ENCODE results near the gene AOPEP. TPM values are rescaled to one million over a fixed set of nuclear protein-coding genes. Genes with fewer than 3 reads are reported as not detected.

AOPEP gene
- total RNA-seq, 1 donor from 2014 or later, result 48.0 TPM

DNA sequence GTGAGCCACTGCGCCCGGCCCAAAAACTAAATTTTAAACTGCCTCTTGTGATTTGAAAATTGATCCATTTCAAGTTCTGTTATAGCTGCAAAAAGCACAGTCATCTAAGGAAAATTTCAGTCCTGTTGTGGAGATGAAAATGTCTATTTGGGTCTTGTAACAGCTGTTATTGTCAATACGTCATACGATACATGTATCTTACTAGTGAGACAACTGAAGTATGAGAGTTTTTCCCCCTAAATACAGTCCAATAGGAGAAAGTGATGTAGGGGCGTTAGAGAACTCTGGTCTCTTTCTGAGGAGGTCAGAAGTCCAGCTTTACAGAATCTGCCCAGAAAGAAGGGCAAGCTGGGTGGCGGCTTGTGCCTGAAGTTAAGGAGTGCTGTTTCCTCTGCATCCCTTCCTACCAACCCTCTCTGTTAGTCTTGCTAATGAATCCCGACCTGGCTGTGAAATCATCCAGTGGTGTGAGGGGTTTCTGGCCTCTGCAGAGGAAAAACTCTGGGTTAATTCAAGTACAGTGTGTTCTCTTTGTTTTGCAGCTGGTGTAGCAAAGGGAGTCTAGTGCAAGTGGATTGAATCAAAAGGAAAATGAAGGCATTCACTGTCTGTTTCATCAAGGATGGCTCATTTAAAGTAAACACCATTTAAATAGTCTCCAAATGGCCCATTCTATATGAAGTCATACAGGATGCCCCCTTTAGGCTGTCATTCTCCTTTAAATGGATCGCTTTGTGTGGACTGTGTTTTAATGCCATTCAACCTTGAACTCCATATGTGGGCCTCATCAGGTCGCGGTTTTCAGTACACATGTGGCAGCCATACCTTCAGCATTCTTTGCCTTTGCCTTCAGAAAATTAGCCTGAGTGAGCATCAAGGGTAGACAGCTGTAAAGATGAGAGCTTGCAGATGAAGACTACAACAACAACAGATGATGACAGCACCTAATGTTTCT is 59.0 kb downstream of the AOPEP start:
- Histone ChIP-seq H3K36me3 (ENCODE audit: control insufficient read depth in 3 of 3, insufficient read depth in 3 of 3, low read length in 3 of 3) (no peaks in the 10 kb centered on the region), H3K9me3 (ENCODE audit: control insufficient read depth in 3 of 3, low read length in 3 of 3) (no peaks in the 10 kb centered on the region), H3K9ac (ENCODE audit: low read depth in 1 of 3, low read length in 3 of 3) (peak overlapping the region in 1 of 3 donors; percentile 12), H3K4me3 (ENCODE audit: low read length in 3 of 3) (no peak overlapping the region), H3K4me1 (ENCODE audit: control insufficient read depth in 3 of 3, insufficient read depth in 3 of 3, low read length in 3 of 3) (peaks cover 14 to 18% (median 16%) of the 10 kb centered on the region in 3 donors), H3K27ac (ENCODE audit: low read depth, low read length) (no peak overlapping the region), H3K27me3 (ENCODE audit: control insufficient read depth in 3 of 3, insufficient read depth in 3 of 3, low read length in 3 of 3) (no peaks in the 10 kb centered on the region)

DNA sequence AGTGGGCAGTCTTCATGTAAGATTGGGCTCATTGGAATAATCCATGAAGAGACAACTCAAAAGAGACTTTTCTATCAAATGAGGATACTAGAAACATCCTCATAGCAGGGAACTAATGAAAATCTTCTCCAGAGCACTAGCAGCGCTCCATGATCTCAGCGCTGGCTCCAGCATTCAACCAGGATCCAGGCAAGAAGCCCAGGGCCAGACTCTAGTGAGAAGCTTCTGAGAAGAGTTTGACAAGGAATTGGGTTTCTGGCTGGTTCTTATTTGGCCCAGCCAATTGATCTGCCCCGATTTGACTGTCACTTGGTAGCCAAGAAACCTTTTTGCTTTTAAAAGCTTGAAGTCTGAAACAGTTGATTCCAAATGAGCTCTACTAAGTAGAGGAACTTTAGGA is 60.1 kb downstream of the AOPEP start:
- no peaks in the 10 kb centered on the region for H3K27me3 ChIP-seq (ENCODE audit: control insufficient read depth in 3 of 3, insufficient read depth in 3 of 3, low read length in 3 of 3)
- H3K4me3 ChIP-seq (ENCODE audit: low read length in 3 of 3), result no peak overlapping the region

DNA sequence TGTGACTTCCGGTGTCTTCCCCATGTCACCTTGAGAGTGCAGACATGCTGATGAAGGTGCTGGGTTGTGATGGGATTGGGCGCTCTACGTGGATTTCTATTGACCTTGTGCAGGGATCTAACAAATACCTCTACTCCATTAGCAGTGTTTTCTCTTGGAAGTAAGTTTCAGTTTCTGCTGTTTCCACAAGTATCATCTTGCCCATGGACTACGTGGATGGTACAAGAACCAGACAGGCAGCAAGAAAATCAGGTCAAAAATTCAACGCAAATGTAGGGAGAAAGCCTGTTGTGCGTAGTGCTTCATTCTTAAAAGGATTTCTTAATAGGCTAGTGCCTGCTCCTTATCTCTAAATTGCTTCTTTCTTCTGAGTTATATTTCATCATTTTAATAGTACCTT is 60.8 kb downstream of the AOPEP start:
- no peaks in the 10 kb centered on the region for H3K9me3 ChIP-seq (ENCODE audit: control insufficient read depth in 3 of 3, low read length in 3 of 3)
- H3K9ac ChIP-seq (ENCODE audit: low read depth in 1 of 3, low read length in 3 of 3), result no peak overlapping the region
- H3K27me3 ChIP-seq (ENCODE audit: control insufficient read depth in 3 of 3, insufficient read depth in 3 of 3, low read length in 3 of 3), result no peaks in the 10 kb centered on the region
- H3K36me3 ChIP-seq (ENCODE audit: control insufficient read depth in 3 of 3, insufficient read depth in 3 of 3, low read length in 3 of 3), result no peaks in the 10 kb centered on the region
- no peak overlapping the region for H3K4me3 ChIP-seq (ENCODE audit: low read length in 3 of 3)
- no peak overlapping the region for H3K27ac ChIP-seq (ENCODE audit: low read depth, low read length)
- peaks cover 8 to 11% (median 10%) of the 10 kb centered on the region in 3 donors for H3K4me1 ChIP-seq (ENCODE audit: control insufficient read depth in 3 of 3, insufficient read depth in 3 of 3, low read length in 3 of 3)

More for the DNA sequence above, 60.1 kb downstream of the AOPEP start:
- Histone ChIP-seq H3K4me1 (ENCODE audit: control insufficient read depth in 3 of 3, insufficient read depth in 3 of 3, low read length in 3 of 3) (peaks cover 9 to 13% (median 11%) of the 10 kb centered on the region in 3 donors), H3K27ac (ENCODE audit: low read depth, low read length) (no peak overlapping the region), H3K9me3 (ENCODE audit: control insufficient read depth in 3 of 3, low read length in 3 of 3) (no peaks in the 10 kb centered on the region), H3K36me3 (ENCODE audit: control insufficient read depth in 3 of 3, insufficient read depth in 3 of 3, low read length in 3 of 3) (no peaks in the 10 kb centered on the region), H3K9ac (ENCODE audit: low read depth in 1 of 3, low read length in 3 of 3) (no peak overlapping the region)

DNA sequence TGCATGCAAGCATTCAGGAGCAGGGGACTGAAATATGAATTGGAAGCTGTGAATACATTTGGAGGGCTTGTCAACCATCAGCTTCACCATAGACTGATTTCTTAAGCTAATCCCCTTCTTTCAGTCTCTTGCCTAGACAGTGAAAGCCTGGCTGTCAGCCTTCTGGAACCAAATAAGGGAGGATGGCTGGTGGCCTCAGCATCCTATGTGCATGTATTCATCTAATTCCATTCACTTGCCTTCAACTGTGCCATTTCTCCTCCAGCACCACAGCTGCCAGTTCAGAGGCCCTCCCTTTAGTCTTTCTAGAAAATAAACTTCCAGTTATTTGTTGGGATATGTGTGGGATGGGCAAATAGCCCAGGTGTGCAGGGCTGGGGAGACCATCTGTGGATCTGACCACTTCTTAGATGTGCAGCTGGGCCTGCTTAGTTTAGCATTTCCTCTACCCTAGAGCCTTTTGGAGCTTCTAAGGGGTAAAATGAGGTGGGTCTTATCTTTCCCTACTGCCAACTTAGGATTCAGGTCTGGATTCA is 62.1 kb downstream of the AOPEP start:
- H3K36me3 ChIP-seq (ENCODE audit: control insufficient read depth in 3 of 3, insufficient read depth in 3 of 3, low read length in 3 of 3), result no peaks in the 10 kb centered on the region
- no peaks in the 10 kb centered on the region for H3K4me1 ChIP-seq (ENCODE audit: control insufficient read depth in 3 of 3, insufficient read depth in 3 of 3, low read length in 3 of 3)
- H3K9ac ChIP-seq (ENCODE audit: low read depth in 1 of 3, low read length in 3 of 3), result no peak overlapping the region
- H3K27ac ChIP-seq (ENCODE audit: low read depth, low read length), result no peak overlapping the region
- H3K4me3 ChIP-seq (ENCODE audit: low read length in 3 of 3), result no peak overlapping the region
- no peaks in the 10 kb centered on the region for H3K27me3 ChIP-seq (ENCODE audit: control insufficient read depth in 3 of 3, insufficient read depth in 3 of 3, low read length in 3 of 3)
- H3K9me3 ChIP-seq (ENCODE audit: control insufficient read depth in 3 of 3, low read length in 3 of 3), result no peaks in the 10 kb centered on the region

DNA sequence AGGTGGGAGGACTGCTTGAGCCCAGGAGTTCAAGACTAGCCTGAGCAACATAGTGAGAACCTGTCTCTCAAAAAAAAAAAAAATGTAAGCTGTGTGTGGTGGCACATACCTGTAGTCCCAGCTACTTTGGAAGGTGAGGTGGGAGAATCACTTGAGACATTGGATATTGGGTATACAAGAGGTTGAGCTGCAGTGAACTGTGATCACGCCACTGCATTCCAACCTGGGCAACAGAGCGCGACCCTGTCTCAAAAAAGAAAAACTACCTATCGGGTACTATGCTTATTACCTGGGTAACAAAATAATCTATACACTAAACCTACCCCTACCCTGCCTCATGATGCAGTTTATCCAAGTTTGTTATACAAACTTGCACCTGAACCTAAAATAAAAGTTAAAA is 64.9 kb downstream of the AOPEP start:
- Histone ChIP-seq H3K4me3 (ENCODE audit: low read length in 3 of 3) (no peak overlapping the region), H3K9ac (ENCODE audit: low read depth in 1 of 3, low read length in 3 of 3) (no peak overlapping the region), H3K27ac (ENCODE audit: low read depth, low read length) (no peak overlapping the region), H3K9me3 (ENCODE audit: control insufficient read depth in 3 of 3, low read length in 3 of 3) (no peaks in the 10 kb centered on the region), H3K36me3 (ENCODE audit: control insufficient read depth in 3 of 3, insufficient read depth in 3 of 3, low read length in 3 of 3) (no peaks in the 10 kb centered on the region), H3K27me3 (ENCODE audit: control insufficient read depth in 3 of 3, insufficient read depth in 3 of 3, low read length in 3 of 3) (no peaks in the 10 kb centered on the region), H3K4me1 (ENCODE audit: control insufficient read depth in 3 of 3, insufficient read depth in 3 of 3, low read length in 3 of 3) (no peaks in the 10 kb centered on the region)

DNA sequence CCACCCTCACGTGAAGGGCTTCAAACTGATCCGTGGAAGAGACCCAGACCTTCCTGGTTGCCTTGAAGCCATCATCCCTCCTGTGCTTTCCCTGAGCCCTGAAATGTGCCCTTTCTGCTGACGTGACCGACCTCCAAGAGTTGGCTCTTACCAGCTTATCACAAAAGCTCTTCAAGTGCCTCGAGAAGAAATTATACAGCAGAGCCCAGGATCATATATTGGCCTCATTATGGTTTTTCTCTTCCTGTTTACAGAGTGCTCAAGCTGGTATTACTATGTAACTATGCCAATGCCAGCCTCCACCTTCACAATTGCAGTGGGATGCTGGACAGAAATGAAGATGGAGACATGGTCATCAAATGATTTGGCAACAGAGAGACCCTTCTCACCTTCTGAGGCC is 66.0 kb downstream of the AOPEP start:
- H3K27me3 ChIP-seq (ENCODE audit: control insufficient read depth in 3 of 3, insufficient read depth in 3 of 3, low read length in 3 of 3), result no peaks in the 10 kb centered on the region
- no peaks in the 10 kb centered on the region for H3K36me3 ChIP-seq (ENCODE audit: control insufficient read depth in 3 of 3, insufficient read depth in 3 of 3, low read length in 3 of 3)
- no peak overlapping the region for H3K27ac ChIP-seq (ENCODE audit: low read depth, low read length)
- H3K9me3 ChIP-seq (ENCODE audit: control insufficient read depth in 3 of 3, low read length in 3 of 3), result no peaks in the 10 kb centered on the region
- no peaks in the 10 kb centered on the region for H3K4me1 ChIP-seq (ENCODE audit: control insufficient read depth in 3 of 3, insufficient read depth in 3 of 3, low read length in 3 of 3)
- H3K9ac ChIP-seq (ENCODE audit: low read depth in 1 of 3, low read length in 3 of 3), result no peak overlapping the region
- no peak overlapping the region for H3K4me3 ChIP-seq (ENCODE audit: low read length in 3 of 3)

DNA sequence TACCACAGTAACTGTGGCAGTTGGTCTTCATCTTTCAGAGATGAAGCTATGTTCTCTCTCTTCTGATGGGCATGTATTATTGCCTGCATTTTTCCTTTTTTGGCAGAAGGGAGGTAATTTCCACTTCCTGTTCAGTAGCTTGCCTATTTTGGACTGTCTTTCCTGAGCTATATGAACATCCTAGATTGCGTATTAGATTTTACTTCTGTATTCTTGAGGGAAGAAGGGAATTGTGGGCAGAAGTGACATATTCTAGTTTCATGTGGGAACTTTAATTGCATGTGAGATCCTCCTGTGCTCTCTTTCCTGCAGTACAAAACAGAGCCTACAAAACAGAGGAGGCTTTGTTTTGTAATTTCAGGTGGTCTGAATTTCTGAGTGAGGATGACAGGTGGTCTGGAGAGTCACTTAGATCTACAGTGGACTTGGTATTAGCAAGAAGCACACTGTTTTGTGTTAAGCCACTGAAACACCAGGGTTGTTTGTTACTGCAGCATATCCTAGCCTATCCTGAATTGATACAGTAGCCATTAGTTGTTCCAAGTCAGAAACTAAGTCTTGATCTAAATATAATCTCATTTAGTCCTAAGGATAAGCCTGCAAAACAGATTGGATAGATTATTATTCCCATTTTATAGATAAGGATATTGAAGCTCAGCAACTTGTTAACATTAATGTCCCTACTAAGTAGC is 68.1 kb downstream of the AOPEP start:
- no peaks in the 10 kb centered on the region for H3K4me1 ChIP-seq (ENCODE audit: control insufficient read depth in 3 of 3, insufficient read depth in 3 of 3, low read length in 3 of 3)
- H3K27ac ChIP-seq (ENCODE audit: low read depth, low read length), result no peak overlapping the region
- H3K27me3 ChIP-seq (ENCODE audit: control insufficient read depth in 3 of 3, insufficient read depth in 3 of 3, low read length in 3 of 3), result no peaks in the 10 kb centered on the region
- H3K4me3 ChIP-seq (ENCODE audit: low read length in 3 of 3), result no peak overlapping the region
- no peaks in the 10 kb centered on the region for H3K36me3 ChIP-seq (ENCODE audit: control insufficient read depth in 3 of 3, insufficient read depth in 3 of 3, low read length in 3 of 3)
- no peaks in the 10 kb centered on the region for H3K9me3 ChIP-seq (ENCODE audit: control insufficient read depth in 3 of 3, low read length in 3 of 3)
- no peak overlapping the region for H3K9ac ChIP-seq (ENCODE audit: low read depth in 1 of 3, low read length in 3 of 3)

DNA sequence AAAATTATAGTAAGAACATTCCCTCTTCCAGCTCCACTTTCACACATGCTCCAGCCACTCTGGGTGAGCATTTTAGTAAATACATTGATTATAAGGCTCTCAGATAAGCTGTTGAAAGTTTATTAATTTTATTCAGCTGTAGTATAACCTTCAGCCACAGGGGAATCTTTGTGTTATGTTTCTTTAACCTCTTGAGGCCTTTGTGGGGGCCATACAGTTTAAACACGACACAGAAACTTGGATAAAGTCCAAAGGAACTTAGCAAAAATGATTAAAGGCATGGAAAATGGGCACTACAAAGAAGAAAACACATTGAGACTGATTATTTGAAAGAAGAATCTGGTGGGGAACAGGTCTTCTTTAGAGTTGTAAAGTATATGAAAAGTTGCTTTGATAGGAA is 70.2 kb downstream of the AOPEP start:
- Histone ChIP-seq H3K36me3 (ENCODE audit: control insufficient read depth in 3 of 3, insufficient read depth in 3 of 3, low read length in 3 of 3) (no peaks in the 10 kb centered on the region), H3K4me3 (ENCODE audit: low read length in 3 of 3) (no peak overlapping the region), H3K9me3 (ENCODE audit: control insufficient read depth in 3 of 3, low read length in 3 of 3) (no peaks in the 10 kb centered on the region), H3K9ac (ENCODE audit: low read depth in 1 of 3, low read length in 3 of 3) (no peak overlapping the region), H3K27ac (ENCODE audit: low read depth, low read length) (no peak overlapping the region), H3K4me1 (ENCODE audit: control insufficient read depth in 3 of 3, insufficient read depth in 3 of 3, low read length in 3 of 3) (peaks cover 10 to 17% (median 11%) of the 10 kb centered on the region in 3 donors), H3K27me3 (ENCODE audit: control insufficient read depth in 3 of 3, insufficient read depth in 3 of 3, low read length in 3 of 3) (no peaks in the 10 kb centered on the region)

DNA sequence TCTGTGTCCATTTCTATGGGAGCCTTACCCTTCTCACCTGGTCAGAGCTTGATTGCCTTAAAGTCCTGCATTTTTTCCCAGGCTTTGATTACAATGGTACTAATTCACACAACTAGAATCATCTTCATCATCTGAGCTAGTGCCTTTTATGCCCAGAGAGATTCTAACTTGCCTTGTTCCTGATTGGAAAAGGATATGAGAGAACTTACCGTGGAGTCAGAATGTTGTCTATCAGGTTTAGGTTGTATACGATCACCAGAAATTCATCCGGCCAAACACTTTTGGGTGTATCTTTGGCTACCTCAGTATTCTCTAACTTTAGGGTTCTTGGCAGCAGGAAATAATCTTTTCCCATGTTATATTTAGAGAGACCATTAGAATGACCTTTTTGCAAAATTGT is 71.7 kb downstream of the AOPEP start:
- Histone ChIP-seq H3K9ac (ENCODE audit: low read depth in 1 of 3, low read length in 3 of 3) (no peak overlapping the region), H3K27ac (ENCODE audit: low read depth, low read length) (no peak overlapping the region), H3K4me3 (ENCODE audit: low read length in 3 of 3) (no peak overlapping the region), H3K9me3 (ENCODE audit: control insufficient read depth in 3 of 3, low read length in 3 of 3) (no peaks in the 10 kb centered on the region), H3K27me3 (ENCODE audit: control insufficient read depth in 3 of 3, insufficient read depth in 3 of 3, low read length in 3 of 3) (no peaks in the 10 kb centered on the region), H3K36me3 (ENCODE audit: control insufficient read depth in 3 of 3, insufficient read depth in 3 of 3, low read length in 3 of 3) (no peaks in the 10 kb centered on the region), H3K4me1 (ENCODE audit: control insufficient read depth in 3 of 3, insufficient read depth in 3 of 3, low read length in 3 of 3) (peaks cover 10 to 17% (median 15%) of the 10 kb centered on the region in 3 donors)

DNA sequence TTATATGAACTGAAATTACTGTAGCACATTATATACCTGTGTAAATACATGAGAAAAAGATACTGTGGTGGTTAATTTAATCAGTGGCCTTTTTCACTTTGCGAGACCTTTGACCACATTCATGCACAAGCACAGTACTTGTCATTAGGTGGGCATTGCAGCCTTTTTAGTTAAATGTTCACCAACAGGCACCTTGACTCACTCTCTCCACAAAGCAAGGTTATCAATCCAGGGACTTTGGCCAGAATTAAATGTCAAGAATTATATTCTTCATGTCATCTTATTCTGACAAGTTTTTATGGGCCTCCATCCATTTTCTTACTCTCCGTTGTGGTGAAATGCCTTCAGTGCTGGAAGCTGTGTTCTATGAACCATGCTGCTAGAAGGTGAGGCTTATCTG is 72.2 kb downstream of the AOPEP start:
- H3K36me3 ChIP-seq (ENCODE audit: control insufficient read depth in 3 of 3, insufficient read depth in 3 of 3, low read length in 3 of 3), result no peaks in the 10 kb centered on the region
- H3K27ac ChIP-seq (ENCODE audit: low read depth, low read length), result no peak overlapping the region
- no peak overlapping the region for H3K9ac ChIP-seq (ENCODE audit: low read depth in 1 of 3, low read length in 3 of 3)
- H3K27me3 ChIP-seq (ENCODE audit: control insufficient read depth in 3 of 3, insufficient read depth in 3 of 3, low read length in 3 of 3), result no peaks in the 10 kb centered on the region
- peaks cover 10 to 17% (median 15%) of the 10 kb centered on the region in 3 donors for H3K4me1 ChIP-seq (ENCODE audit: control insufficient read depth in 3 of 3, insufficient read depth in 3 of 3, low read length in 3 of 3)
- no peak overlapping the region for H3K4me3 ChIP-seq (ENCODE audit: low read length in 3 of 3)
- H3K9me3 ChIP-seq (ENCODE audit: control insufficient read depth in 3 of 3, low read length in 3 of 3), result no peaks in the 10 kb centered on the region
